ENCODE measurements around the gene SFN. TPM values are rescaled to one million over a fixed set of nuclear protein-coding genes. Genes with fewer than 3 reads are reported as not detected.

The SFN gene
- total RNA-seq, 3 donors from 2014 or later (not counting 1 experiment from before 2014, with no cell fraction given), result 0.66 to 1.3 TPM; not detected in 1

- intact Hi-C loops (cut with micrococcal nuclease), result no loop called here
- WGBS (ENCODE audit: insufficient coverage), result 53% methylated on average over 8 of the region's 8 CpGs
Measured at GRCh38 chr1:26838474-26839338, 24.2 kb upstream of the SFN start.

GRCh38 chr1:26839339-26839722, 23.6 kb upstream of the SFN start:
- Mint-ChIP-seq H3K36me3 (no peaks in the 10 kb centered on the region), H3K27me3 (ENCODE audit: low read depth in 2 of 2) (no peaks in the 10 kb centered on the region), H3K4me3 (no peak overlapping the region), H3K9me3 (no peaks in the 10 kb centered on the region), H3K4me1 (peaks cover 14 to 22% of the 10 kb centered on the region in 2 donors), H3K27ac (peak overlapping the region; percentile 77 to 78)
- H3K9me3 ChIP-seq (ENCODE audit: control insufficient read depth, insufficient read depth, low read length), result no peaks in the 10 kb centered on the region
- TF ChIP-seq CTCF (IDR thresholded peaks at IDR 0.05), result no peak
- 89% methylated on average over 1 of the region's 1 CpG for WGBS (ENCODE audit: insufficient coverage)
- H3K27ac ChIP-seq (ENCODE audit: low read length), result peak overlapping the region; percentile 75
- intact Hi-C loops (cut with micrococcal nuclease), result no loop called here
- no peaks in the 10 kb centered on the region for H3K27me3 ChIP-seq (ENCODE audit: control insufficient read depth, insufficient read depth, low read length)
- H3K4me3 ChIP-seq (ENCODE audit: low read length), result no peak overlapping the region
- ATAC-seq (no peak), DNase-seq (no peak)
- H3K36me3 ChIP-seq (ENCODE audit: control insufficient read depth, insufficient read depth, low read length), result peaks cover 64% of the 10 kb centered on the region
- peaks cover 25% of the 10 kb centered on the region for H3K4me1 ChIP-seq (ENCODE audit: control insufficient read depth, insufficient read depth, low read length)

More at GRCh38 chr1:26838474-26839338, 24.2 kb upstream of the SFN start:
- Mint-ChIP-seq H3K4me3 (no peak overlapping the region), H3K9me3 (no peaks in the 10 kb centered on the region), H3K27ac (peak overlapping the region; percentile 77 to 78), H3K36me3 (no peaks in the 10 kb centered on the region), H3K27me3 (ENCODE audit: low read depth in 2 of 2) (no peaks in the 10 kb centered on the region), H3K4me1 (peaks cover 20 to 28% of the 10 kb centered on the region in 2 donors)
- peaks cover 32% of the 10 kb centered on the region for H3K4me1 ChIP-seq (ENCODE audit: control insufficient read depth, insufficient read depth, low read length)
- DNase-seq, result peak in 1 of 2 donors; percentile 85
- peak; percentile 82 to 88 (median 85) for ATAC-seq
- H3K27ac ChIP-seq (ENCODE audit: low read length), result peak overlapping the region; percentile 75
- H3K27me3 ChIP-seq (ENCODE audit: control insufficient read depth, insufficient read depth, low read length), result no peaks in the 10 kb centered on the region
- no peak overlapping the region for H3K4me3 ChIP-seq (ENCODE audit: low read length)
- no peak for TF ChIP-seq CTCF (IDR thresholded peaks at IDR 0.05)
- peaks cover 66% of the 10 kb centered on the region for H3K36me3 ChIP-seq (ENCODE audit: control insufficient read depth, insufficient read depth, low read length)
- H3K9me3 ChIP-seq (ENCODE audit: control insufficient read depth, insufficient read depth, low read length), result no peaks in the 10 kb centered on the region

- H3K27me3 ChIP-seq (ENCODE audit: control insufficient read depth, insufficient read depth, low read length), result no peaks in the 10 kb centered on the region
- 82% methylated on average over 6 of the region's 6 CpGs for WGBS (ENCODE audit: insufficient coverage)
- intact Hi-C loops (cut with micrococcal nuclease), result no loop called here
- no peak for DNase-seq
- peaks cover 62% of the 10 kb centered on the region for H3K36me3 ChIP-seq (ENCODE audit: control insufficient read depth, insufficient read depth, low read length)
- H3K4me3 ChIP-seq (ENCODE audit: low read length), result no peak overlapping the region
- TF ChIP-seq CTCF (IDR thresholded peaks at IDR 0.05), result no peak
- no peaks in the 10 kb centered on the region for H3K9me3 Mint-ChIP-seq
- H3K27ac ChIP-seq (ENCODE audit: low read length), result peak overlapping the region; percentile 75
- H3K4me1 ChIP-seq (ENCODE audit: control insufficient read depth, insufficient read depth, low read length), result peaks cover 21% of the 10 kb centered on the region
- H3K9me3 ChIP-seq (ENCODE audit: control insufficient read depth, insufficient read depth, low read length), result no peaks in the 10 kb centered on the region
- peak overlapping the region; percentile 77 to 78 for H3K27ac Mint-ChIP-seq
- no peak overlapping the region for H3K4me3 Mint-ChIP-seq
- H3K27me3 Mint-ChIP-seq (ENCODE audit: low read depth in 2 of 2), result no peaks in the 10 kb centered on the region
- no peaks in the 10 kb centered on the region for H3K36me3 Mint-ChIP-seq
- ATAC-seq, result no peak
- H3K4me1 Mint-ChIP-seq, result peaks cover 9 to 17% of the 10 kb centered on the region in 2 donors
Measured at GRCh38 chr1:26839779-26840178, 23.2 kb upstream of the SFN start.
